WTC11 (cell line): ENCODE data around the gene EEFSEC. TPM values are rescaled to one million over a fixed set of nuclear protein-coding genes. Genes with fewer than 3 reads are reported as not detected.

Experiments
- ATAC-seq: fragments of 200-7000 bp; cut with Tn5 transposase; 2 replicates; pipeline ENCODE4 v1.10.0; 2021; ENCODE audit warnings: mild to moderate bottlenecking, moderate library complexity
- CTCF ChIA-PET: fragments of 300-600 bp; sonication (Branson Sonifier 250); formaldehyde crosslinking; loops from one replicate; lab custom pipeline; 2021; ENCODE audit warnings: antibody characterized with exemption; lab: Charles Lee
- POLR2A ChIA-PET: fragments of 350-600 bp; sonication (Branson Sonifier 250); formaldehyde crosslinking; loops from one replicate; lab custom pipeline; 2021; ENCODE audit warnings: antibody characterized with exemption; lab: Charles Lee
- DNase-seq: peaks from one replicate; pipeline ENCODE4 v3.0.0; 2021; ENCODE audit warnings: low spot score
- H3K27ac Mint-ChIP-seq: 2 replicates; pipeline ENCODE4 v1.8.0; 2021; ENCODE audit warnings: mixed read lengths
- H3K27me3 Mint-ChIP-seq: 2 replicates; pipeline ENCODE4 v1.8.0; 2021; ENCODE audit warnings: low read depth, mild to moderate bottlenecking, moderate library complexity, mixed read lengths
- H3K36me3 Mint-ChIP-seq: 2 replicates; pipeline ENCODE4 v1.8.0; 2021; ENCODE audit warnings: mixed read lengths
- H3K4me1 Mint-ChIP-seq: 2 replicates; pipeline ENCODE4 v1.8.0; 2022; ENCODE audit warnings: mixed read lengths
- H3K4me3 Mint-ChIP-seq: 2 replicates; pipeline ENCODE4 v1.8.0; 2021; ENCODE audit warnings: mild to moderate bottlenecking, moderate library complexity, mixed read lengths
- H3K9me3 Mint-ChIP-seq: 2 replicates; pipeline ENCODE4 v1.8.0; 2021; ENCODE audit warnings: mixed read lengths
- EMX1 ChIP-seq: fragments of 250-450 bp; sonication (Bioruptor Pico); IDR thresholded peaks from 2 replicates; pipeline ENCODE4 v1.8.0; 2021; ENCODE audit warnings: mild to moderate bottlenecking
- ESRRA ChIP-seq: sonication (generic); formaldehyde crosslinking; IDR thresholded peaks from 2 replicates; pipeline ENCODE4 v1.8.1; 2022; ENCODE audit warnings: mild to moderate bottlenecking, missing genetic modification reagents, borderline replicate concordance
- GTF2I ChIP-seq: fragments of 250-450 bp; sonication (Bioruptor Pico); conservative IDR thresholded peaks from 2 replicates; pipeline ENCODE4 v1.4.0; 2021; ENCODE audit warnings: mild to moderate bottlenecking
- JUN ChIP-seq: sonication (generic); formaldehyde crosslinking; IDR thresholded peaks from 2 replicates; pipeline ENCODE4 v1.8.0; 2023; ENCODE audit warnings: mild to moderate bottlenecking, missing genetic modification reagents
- MLX ChIP-seq: sonication (generic); formaldehyde crosslinking; IDR thresholded peaks from 2 replicates; pipeline ENCODE4 v1.8.1; 2023; ENCODE audit warnings: mild to moderate bottlenecking, missing genetic modification reagents, moderate library complexity
- NFE2L1 ChIP-seq: sonication (generic); formaldehyde crosslinking; IDR thresholded peaks from 2 replicates; pipeline ENCODE4 v1.8.1; 2023; ENCODE audit warnings: missing genetic modification reagents
- NFYB ChIP-seq: sonication (generic); formaldehyde crosslinking; conservative IDR thresholded peaks from 2 replicates; pipeline ENCODE4 v1.8.0; 2022; ENCODE audit warnings: low read depth, missing genetic modification reagents
- NR1H2 ChIP-seq: sonication (generic); formaldehyde crosslinking; IDR thresholded peaks from 2 replicates; pipeline ENCODE4 v1.9.0; 2021; ENCODE audit warnings: mild to moderate bottlenecking, moderate library complexity, missing genetic modification reagents
- PREB ChIP-seq: sonication (generic); formaldehyde crosslinking; IDR thresholded peaks from 2 replicates; pipeline ENCODE4 v1.8.1; 2022; ENCODE audit warnings: mild to moderate bottlenecking, missing genetic modification reagents, moderate library complexity, borderline replicate concordance
- RELA ChIP-seq: sonication (generic); formaldehyde crosslinking; IDR thresholded peaks from 2 replicates; pipeline ENCODE4 v1.8.1; 2022; ENCODE audit warnings: missing genetic modification reagents, mild to moderate bottlenecking, borderline replicate concordance
- RORB ChIP-seq: fragments of 250-450 bp; sonication (Bioruptor Pico); IDR thresholded peaks from 2 replicates; pipeline ENCODE4 v1.9.0; 2021; ENCODE audit warnings: mild to moderate bottlenecking
- SOX15 ChIP-seq: fragments of 250-450 bp; sonication (Bioruptor Pico); IDR thresholded peaks from 2 replicates; pipeline ENCODE4 v1.9.0; 2021; ENCODE audit warnings: mild to moderate bottlenecking
- STAT6 ChIP-seq: sonication (generic); formaldehyde crosslinking; conservative IDR thresholded peaks from 2 replicates; pipeline ENCODE4 v1.8.1; 2023; ENCODE audit warnings: mild to moderate bottlenecking, low read depth, missing genetic modification reagents, moderate library complexity
- ZNF138 ChIP-seq: sonication (generic); formaldehyde crosslinking; conservative IDR thresholded peaks from 2 replicates; pipeline ENCODE4 v1.8.1; 2022; ENCODE audit warnings: mild to moderate bottlenecking, moderate library complexity, missing genetic modification reagents
- ZNF263 ChIP-seq: sonication (generic); formaldehyde crosslinking; IDR thresholded peaks from 2 replicates; pipeline ENCODE4 v1.8.1; 2022; ENCODE audit warnings: low read depth, mild to moderate bottlenecking, moderate library complexity, missing genetic modification reagents
- ZNF281 ChIP-seq: sonication (generic); formaldehyde crosslinking; IDR thresholded peaks from 2 replicates; pipeline ENCODE4 v1.8.0; 2023; ENCODE audit warnings: mild to moderate bottlenecking, missing genetic modification reagents
- ZNF396 ChIP-seq: fragments of 250-450 bp; sonication (Bioruptor Pico); IDR thresholded peaks from 2 replicates; pipeline ENCODE4 v1.8.0; 2021; ENCODE audit warnings: mild to moderate bottlenecking, moderate library complexity, borderline replicate concordance
- total RNA-seq: library from RNA; stranded (reverse); gene quantifications from 3 replicates; pipeline ENCODE4 v1.2.3, GENCODE V29; 2021
- TF ChIP-seq, protein P1 (sequence below): sonication (generic); formaldehyde crosslinking; IDR thresholded peaks from 2 replicates; pipeline ENCODE4 v1.8.0; 2022; ENCODE audit warnings: mild to moderate bottlenecking, missing genetic modification reagents

Gene EEFSEC
- total RNA-seq, 1 experiment from 2014 or later: 13.7 TPM

- POLR2A ChIA-PET: no interaction called here
- no peaks in the 10 kb centered on the region for H3K36me3 Mint-ChIP-seq
- H3K4me3 Mint-ChIP-seq: no peak overlapping the region
- DNase-seq (no peak), ATAC-seq (no peak)
- no peak for TF ChIP-seq JUN (CRISPR knock-in tag)
- TF ChIP-seq NR1H2: no peak
- TF ChIP-seq, protein P1, sequence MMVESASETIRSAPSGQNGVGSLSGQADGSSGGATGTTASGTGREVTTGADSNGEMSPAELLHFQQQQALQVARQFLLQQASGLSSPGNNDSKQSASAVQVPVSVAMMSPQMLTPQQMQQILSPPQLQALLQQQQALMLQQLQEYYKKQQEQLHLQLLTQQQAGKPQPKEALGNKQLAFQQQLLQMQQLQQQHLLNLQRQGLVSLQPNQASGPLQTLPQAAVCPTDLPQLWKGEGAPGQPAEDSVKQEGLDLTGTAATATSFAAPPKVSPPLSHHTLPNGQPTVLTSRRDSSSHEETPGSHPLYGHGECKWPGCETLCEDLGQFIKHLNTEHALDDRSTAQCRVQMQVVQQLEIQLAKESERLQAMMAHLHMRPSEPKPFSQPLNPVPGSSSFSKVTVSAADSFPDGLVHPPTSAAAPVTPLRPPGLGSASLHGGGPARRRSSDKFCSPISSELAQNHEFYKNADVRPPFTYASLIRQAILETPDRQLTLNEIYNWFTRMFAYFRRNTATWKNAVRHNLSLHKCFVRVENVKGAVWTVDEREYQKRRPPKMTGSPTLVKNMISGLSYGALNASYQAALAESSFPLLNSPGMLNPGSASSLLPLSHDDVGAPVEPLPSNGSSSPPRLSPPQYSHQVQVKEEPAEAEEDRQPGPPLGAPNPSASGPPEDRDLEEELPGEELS (CRISPR knock-in tag): no peak
- TF ChIP-seq GTF2I (CRISPR knock-in tag): no peak
- TF ChIP-seq ZNF281 (CRISPR knock-in tag): no peak
- TF ChIP-seq EMX1: no peak
- no peak for TF ChIP-seq NFYB (CRISPR knock-in tag)
- TF ChIP-seq PREB (CRISPR knock-in tag): no peak
- H3K9me3 Mint-ChIP-seq: no peaks in the 10 kb centered on the region
- peaks cover 81% of the 10 kb centered on the region for H3K27me3 Mint-ChIP-seq
- peaks cover 46% of the 10 kb centered on the region for H3K4me1 Mint-ChIP-seq
- CTCF ChIA-PET: interaction anchor here (1.0 to 4.3 kb wide), 5 partner anchors 9 to 154 kb away, joined by 3 to 20 read pairs (median 9); no protein-coding TSS in a partner anchor
- H3K27ac Mint-ChIP-seq: no peak overlapping the region
Measured at GRCh38 chr3:128429751-128430150, 276.5 kb downstream of the EEFSEC start.

GRCh38 chr3:128430301-128430700 is 277.0 kb downstream of the EEFSEC start:
- Mint-ChIP-seq H3K9me3 (no peaks in the 10 kb centered on the region), H3K36me3 (no peaks in the 10 kb centered on the region), H3K27me3 (peaks cover 79% of the 10 kb centered on the region), H3K4me1 (peaks cover 52% of the 10 kb centered on the region), H3K4me3 (no peak overlapping the region), H3K27ac (no peak overlapping the region)
- ChIA-PET CTCF (interaction anchor here (0.8 to 2.2 kb wide), 5 partner anchors 9 to 178 kb away, joined by 3 to 9 read pairs (median 3); no protein-coding TSS in a partner anchor), POLR2A (interaction anchor here (0.6 kb wide), 1 partner anchor 54 kb away, joined by 4 read pairs; no protein-coding TSS in a partner anchor)
- ATAC-seq: no peak
- TF ChIP-seq NFE2L1 (CRISPR knock-in tag) (no peak), ESRRA (CRISPR knock-in tag) (no peak), SOX15 (CRISPR knock-in tag) (no peak)
- no peak for DNase-seq

DNA sequence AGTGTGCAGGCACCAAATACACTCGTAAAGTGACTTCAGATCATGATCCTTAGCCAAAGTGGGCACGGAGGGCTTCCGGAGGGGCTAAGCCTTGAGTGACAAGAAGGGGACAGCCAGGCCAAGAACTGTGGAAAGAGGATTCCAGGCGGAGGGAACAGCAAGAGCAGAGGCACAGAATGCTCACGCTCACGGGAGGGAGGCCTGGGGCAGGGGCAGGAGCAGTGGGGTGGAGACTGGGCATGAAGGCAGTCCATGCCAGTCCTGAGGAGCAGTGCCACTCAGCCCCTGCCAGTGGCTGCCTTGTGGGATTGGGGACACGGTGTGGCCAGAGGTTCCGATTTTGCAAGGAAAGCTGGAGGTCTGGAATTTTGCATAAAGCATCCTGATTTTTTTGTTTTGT is 277.4 kb downstream of the EEFSEC start:
- no peaks in the 10 kb centered on the region for H3K9me3 Mint-ChIP-seq
- no peak for ATAC-seq
- ChIA-PET CTCF (interaction anchor here (0.8 to 2.2 kb wide), 5 partner anchors 8 to 177 kb away, joined by 3 to 9 read pairs (median 3); no protein-coding TSS in a partner anchor), POLR2A (interaction anchor here (0.6 kb wide), 1 partner anchor 54 kb away, joined by 4 read pairs; no protein-coding TSS in a partner anchor)
- no peaks in the 10 kb centered on the region for H3K36me3 Mint-ChIP-seq
- TF ChIP-seq ZNF396 (CRISPR knock-in tag) (no peak), MLX (CRISPR knock-in tag) (no peak), RORB (CRISPR knock-in tag) (no peak), ZNF138 (no peak), RELA (CRISPR knock-in tag) (no peak), ZNF263 (CRISPR knock-in tag) (no peak), EMX1 (no peak), STAT6 (CRISPR knock-in tag) (no peak)
- no peak overlapping the region for H3K4me3 Mint-ChIP-seq
- H3K27me3 Mint-ChIP-seq: peaks cover 78% of the 10 kb centered on the region
- peaks cover 54% of the 10 kb centered on the region for H3K4me1 Mint-ChIP-seq
- no peak overlapping the region for H3K27ac Mint-ChIP-seq
- no peak for DNase-seq
